H9 (cell line): ENCODE data around the gene CIB4. TPM values are rescaled to one million over a fixed set of nuclear protein-coding genes. Genes with fewer than 3 reads are reported as not detected.

Source experiments
- DNase-seq: peaks from one replicate; pipeline ENCODE4 v3.0.0-alpha.2; 2017
- H2AFZ ChIP-seq: one replicate; pipeline ENCODE4 v1.6.1; 2013; ENCODE audit warnings: mild to moderate bottlenecking, low read length, control low read depth, moderate library complexity
- H2AK5ac ChIP-seq: 2 replicates; pipeline ENCODE4 v1.6.1; 2013; ENCODE audit warnings: low read length, control low read depth, mixed read lengths; ENCODE audit not compliant: insufficient read length
- H2BK120ac ChIP-seq: one replicate; pipeline ENCODE4 v1.6.1; 2013; ENCODE audit warnings: low read depth, mild to moderate bottlenecking, low read length, control low read depth, inconsistent platforms; ENCODE audit not compliant: poor library complexity, severe bottlenecking
- H2BK12ac ChIP-seq: 2 replicates; pipeline ENCODE4 v1.6.1; 2013; ENCODE audit warnings: low read length, control low read depth, mixed read lengths, low read depth; ENCODE audit not compliant: insufficient read length
- H2BK15ac ChIP-seq: 2 replicates; pipeline ENCODE4 v1.6.1; 2013; ENCODE audit warnings: low read depth, low read length, control low read depth
- H2BK20ac ChIP-seq: one replicate; pipeline ENCODE4 v1.6.1; 2013; ENCODE audit warnings: low read depth, mild to moderate bottlenecking, low read length, control low read depth, inconsistent platforms; ENCODE audit not compliant: poor library complexity, severe bottlenecking
- H2BK5ac ChIP-seq: 2 replicates; pipeline ENCODE4 v1.6.1; 2013; ENCODE audit warnings: low read length, control low read depth, mixed read lengths; ENCODE audit not compliant: insufficient read length
- H3K14ac ChIP-seq: 2 replicates; pipeline ENCODE4 v1.6.1; 2013; ENCODE audit warnings: low read length, control low read depth; ENCODE audit not compliant: insufficient read depth
- H3K18ac ChIP-seq: 2 replicates; pipeline ENCODE4 v1.6.1; 2013; ENCODE audit warnings: low read depth, mild to moderate bottlenecking, mixed read lengths, low read length, control low read depth; ENCODE audit not compliant: insufficient read length
- H3K23ac ChIP-seq: 2 replicates; pipeline ENCODE4 v1.6.1; 2013; ENCODE audit warnings: low read length, control low read depth, mixed read lengths, low read depth; ENCODE audit not compliant: insufficient read length
- H3K23me2 ChIP-seq: 2 replicates; pipeline ENCODE4 v1.6.1; 2013; ENCODE audit warnings: low read depth, mild to moderate bottlenecking, mixed read lengths, low read length, control low read depth; ENCODE audit not compliant: insufficient read length, poor library complexity, severe bottlenecking
- H3K27ac ChIP-seq: 2 replicates; pipeline ENCODE4 v1.5.1; 2013; ENCODE audit warnings: low read length, control low read depth, mixed read lengths, low read depth; ENCODE audit not compliant: insufficient read length
- H3K27me3 ChIP-seq: 2 replicates; pipeline ENCODE4 v1.6.1; 2013; ENCODE audit warnings: low read length, control low read depth, inconsistent platforms; ENCODE audit not compliant: insufficient read depth
- H3K4ac ChIP-seq: 2 replicates; pipeline ENCODE4 v1.6.1; 2013; ENCODE audit warnings: low read depth, mild to moderate bottlenecking, control low read depth, inconsistent platforms, low read length, moderate library complexity
- H3K4me1 ChIP-seq: 2 replicates; pipeline ENCODE4 v1.6.1; 2013; ENCODE audit warnings: low read length, control low read depth, inconsistent platforms; ENCODE audit not compliant: insufficient read depth
- H3K4me2 ChIP-seq: 2 replicates; pipeline ENCODE4 v1.6.1; 2013; ENCODE audit warnings: low read length, control low read depth, mixed read lengths; ENCODE audit not compliant: insufficient read length, insufficient read depth
- H3K56ac ChIP-seq: 2 replicates; pipeline ENCODE4 v1.6.1; 2013; ENCODE audit warnings: low read depth, mild to moderate bottlenecking, mixed read lengths, low read length, control low read depth; ENCODE audit not compliant: insufficient read length
- H3K79me1 ChIP-seq: 2 replicates; pipeline ENCODE4 v1.6.1; 2013; ENCODE audit warnings: low read depth, mild to moderate bottlenecking, moderate library complexity, low read length, control low read depth, inconsistent platforms; ENCODE audit not compliant: insufficient read depth, poor library complexity, severe bottlenecking
- H3K79me2 ChIP-seq: 2 replicates; pipeline ENCODE4 v1.6.1; 2013; ENCODE audit warnings: low read length, control low read depth, inconsistent platforms; ENCODE audit not compliant: insufficient read depth
- H3K9ac ChIP-seq: 2 replicates; pipeline ENCODE4 v1.6.1; 2013; ENCODE audit warnings: low read length, control low read depth, mixed read lengths; ENCODE audit not compliant: insufficient read length; ENCODE audit errors: extremely low read depth
- H3K9me3 ChIP-seq: one replicate; pipeline ENCODE4 v1.6.1; 2013; ENCODE audit warnings: low read depth, low read length, inconsistent platforms; ENCODE audit not compliant: control insufficient read depth
- H3T11ph ChIP-seq: one replicate; pipeline ENCODE4 v1.6.1; 2013; ENCODE audit warnings: mild to moderate bottlenecking, low read length, control low read depth, inconsistent platforms
- H4K20me1 ChIP-seq: one replicate; pipeline ENCODE4 v1.6.1; 2013; ENCODE audit not compliant: control insufficient read depth, insufficient read length, insufficient read depth
- H4K5ac ChIP-seq: 2 replicates; pipeline ENCODE4 v1.6.1; 2013; ENCODE audit warnings: low read depth, mild to moderate bottlenecking, mixed read lengths, low read length, control low read depth; ENCODE audit not compliant: insufficient read length
- H4K8ac ChIP-seq: replicated peaks from 2 replicates; pipeline ENCODE4 v1.6.1; 2013; ENCODE audit warnings: low read length, control low read depth, mixed read lengths, low read depth; ENCODE audit not compliant: insufficient read length
- H4K91ac ChIP-seq: 2 replicates; pipeline ENCODE4 v1.6.1; 2013; ENCODE audit warnings: low read depth, mild to moderate bottlenecking, moderate library complexity, mixed read lengths, low read length, control low read depth; ENCODE audit not compliant: insufficient read length
- H3K27ac Mint-ChIP-seq, 3 experiments: 2 replicates in 2 of 3; 3 replicates in 1 of 3; pipeline ENCODE4 v1.8.0; 2020 to 2021; ENCODE audit warnings: mixed read lengths in 3 of 3, mild to moderate bottlenecking in 1 of 3, moderate library complexity in 1 of 3
- H3K27me3 Mint-ChIP-seq: 2 replicates; pipeline ENCODE4 v1.8.0; 2021; ENCODE audit warnings: low read depth, mild to moderate bottlenecking, moderate library complexity, mixed read lengths
- H3K36me3 Mint-ChIP-seq, 3 experiments: 2 replicates in 2 of 3; 3 replicates in 1 of 3; pipeline ENCODE4 v1.8.0; 2020 to 2021; ENCODE audit warnings: low read depth in 3 of 3, mixed read lengths in 3 of 3; ENCODE audit not compliant: insufficient read depth in 1 of 3
- H3K4me1 Mint-ChIP-seq, 2 experiments: 2 replicates each; pipeline ENCODE4 v1.8.0; 2020; ENCODE audit warnings: mixed read lengths in 2 of 2
- H3K4me3 Mint-ChIP-seq, 2 experiments: 2 replicates in 1 of 2; 3 replicates in 1 of 2; pipeline ENCODE4 v1.8.0; 2020 to 2021; ENCODE audit warnings: mild to moderate bottlenecking in 2 of 2, mixed read lengths in 2 of 2, moderate library complexity in 1 of 2
- H3K9me3 Mint-ChIP-seq, 2 experiments: 2 replicates in 1 of 2; 3 replicates in 1 of 2; pipeline ENCODE4 v1.8.0; 2020; ENCODE audit warnings: mild to moderate bottlenecking in 2 of 2, mixed read lengths in 2 of 2, moderate library complexity in 1 of 2
- CTCF ChIP-seq: fragments of 200-600 bp; sonication (generic); conservative IDR thresholded peaks from 3 replicates; pipeline ENCODE4 v1.8.0; 2021; ENCODE audit warnings: antibody characterized with exemption, mild to moderate bottlenecking
- WGBS: extraction: QIAGEN DNeasy Blood & Tissue Kit; methylation state at CpG from one replicate; pipeline ENCODE4 v1.1.7; 2013; ENCODE audit warnings: missing lambda C conversion rate, low lambda C conversion rate, mixed read lengths; ENCODE audit not compliant: insufficient read length; ENCODE audit errors: extremely low coverage; 5-methylcytosine and 5-hydroxymethylcytosine counted together
- total RNA-seq: library from RNA; stranded (reverse); gene quantifications from 2 replicates; pipeline ENCODE4 v1.2.1, GENCODE V29; 2021

Gene CIB4
- total RNA-seq, 1 experiment from 2014 or later, result not detected

- H3K4ac ChIP-seq, result no peak overlapping the region
- no peak overlapping the region for H2AFZ ChIP-seq
- no peaks in the 10 kb centered on the region; a peak in 1 of 5 replicates for H3K9me3 Mint-ChIP-seq
- H3K4me2 ChIP-seq, result no peak overlapping the region
- no peaks in the 10 kb centered on the region for H3K79me1 ChIP-seq
- H2BK20ac ChIP-seq, result no peak overlapping the region
- H3K9me3 ChIP-seq, result no peaks in the 10 kb centered on the region
- no peak overlapping the region for H3T11ph ChIP-seq
- H2BK15ac ChIP-seq, result no peak overlapping the region
- H3K23me2 ChIP-seq, result no peaks in the 10 kb centered on the region
- H3K79me2 ChIP-seq, result no peaks in the 10 kb centered on the region
- DNase-seq, result peak; percentile 20
- H3K4me1 ChIP-seq, result no peaks in the 10 kb centered on the region
- no peak overlapping the region for H4K91ac ChIP-seq
- H3K4me3 Mint-ChIP-seq, result no peak overlapping the region
- H3K56ac ChIP-seq, result no peak overlapping the region
- no peak overlapping the region for H2BK12ac ChIP-seq
- H3K27ac Mint-ChIP-seq, result no peak overlapping the region
- no peaks in the 10 kb centered on the region for H4K20me1 ChIP-seq
- no peak overlapping the region for H3K18ac ChIP-seq
- no peak overlapping the region for H4K8ac ChIP-seq
- no peaks in the 10 kb centered on the region for H3K36me3 Mint-ChIP-seq
- H2BK120ac ChIP-seq, result no peak overlapping the region
- peaks cover 0 to 11% of the 10 kb centered on the region in 2 experiments; a peak in 2 of 4 replicates for H3K4me1 Mint-ChIP-seq
- H2BK5ac ChIP-seq, result no peak overlapping the region
- peaks cover 23% of the 10 kb centered on the region for H3K27me3 Mint-ChIP-seq
- H3K23ac ChIP-seq, result no peak overlapping the region
- WGBS, result no CpG with 5 or more reads among the region's 8 CpGs
- H3K14ac ChIP-seq, result no peak overlapping the region
- H2AK5ac ChIP-seq, result no peak overlapping the region
- no peak for TF ChIP-seq CTCF
- no peak overlapping the region for H3K27ac ChIP-seq
- no peaks in the 10 kb centered on the region for H3K27me3 ChIP-seq
- no peak overlapping the region for H3K9ac ChIP-seq
- H4K5ac ChIP-seq, result no peak overlapping the region
Observed at GRCh38 chr2:26585100-26585499, 56.1 kb downstream of the CIB4 start.
